B cell (primary cell): ENCODE results near the gene TMEM214. TPM values are rescaled to one million over a fixed set of nuclear protein-coding genes. Genes with fewer than 3 reads are reported as not detected.
A peak's percentile ranks its signal among the peaks of the same experiment; 100 is the strongest.

Experiments
- ATAC-seq: fragments of 200-7000 bp; cut with Tn5 transposase; one replicate; pipeline ENCODE4 v1.10.0; 2021; ENCODE audit warnings: low read depth, mild to moderate bottlenecking, moderate number of reproducible peaks, moderate library complexity
- CTCF ChIA-PET: fragments of 350-600 bp; sonication (Branson Sonifier 250); formaldehyde crosslinking; loops from one replicate; lab custom pipeline; 2021; ENCODE audit warnings: antibody characterized with exemption, inconsistent platforms; lab: Charles Lee
- POLR2A ChIA-PET: fragments of 350-600 bp; sonication (Branson Sonifier 250); formaldehyde crosslinking; loops from one replicate; lab custom pipeline; 2021; ENCODE audit warnings: antibody characterized with exemption; lab: Charles Lee
- DNase-seq: peaks from one replicate; pipeline ENCODE4 v3.0.0; 2013
- H2AFZ ChIP-seq: 2 replicates; pipeline ENCODE4 v1.6.1; 2012; ENCODE audit warnings: mild to moderate bottlenecking, low read depth, low read length; ENCODE audit not compliant: insufficient read depth, poor library complexity, severe bottlenecking
- H3K27ac ChIP-seq, 2 donors: 1 replicate in 1 of 2; 2 replicates in 1 of 2; pipeline ENCODE4 v1.5.1; 2012 to 2013; ENCODE audit warnings: low read length in 2 of 2, mild to moderate bottlenecking in 2 of 2, moderate library complexity in 1 of 2
- H3K27me3 ChIP-seq, 4 experiments: fragments of 200-600 bp in 1 of 4; sonication (generic) in 1 of 4; replicated peaks in 1 of 4; 1 replicate in 2 of 4; 2 replicates in 2 of 4; pipeline versions ENCODE4 v1.6.1 to v1.7.0; 2013 to 2016; ENCODE audit warnings: low read length in 3 of 4, mild to moderate bottlenecking in 2 of 4, mixed read lengths in 1 of 4, moderate library complexity in 1 of 4; ENCODE audit not compliant: insufficient read depth in 4 of 4, control insufficient read depth in 3 of 4; ENCODE audit errors: control extremely low read depth in 1 of 4
- H3K36me3 ChIP-seq, 2 experiments: replicated peaks in 1 of 2; 1 replicate in 1 of 2; 2 replicates in 1 of 2; pipeline versions ENCODE4 v1.6.1 to v1.7.1; 2013; ENCODE audit warnings: low read length in 1 of 2; ENCODE audit not compliant: insufficient read depth in 2 of 2, control insufficient read depth in 1 of 2; ENCODE audit errors: control extremely low read depth in 1 of 2, extremely low read depth in 1 of 2
- H3K4me1 ChIP-seq, 2 donors: fragments of 200-600 bp in 1 of 2; sonication (generic) in 1 of 2; 1 replicate in 1 of 2; 2 replicates in 1 of 2; pipeline versions ENCODE4 v1.5.1 to v1.6.1; 2013 to 2017; ENCODE audit warnings: low read length in 2 of 2; ENCODE audit not compliant: control insufficient read depth in 2 of 2, insufficient read depth in 2 of 2
- H3K4me2 ChIP-seq: replicated peaks from 2 replicates; pipeline ENCODE3; 2012; ENCODE audit warnings: mild to moderate bottlenecking, low read depth, low read length; ENCODE audit not compliant: poor library complexity, severe bottlenecking
- H3K4me3 ChIP-seq, 5 experiments: fragments of 200-600 bp in 1 of 5; sonication (generic) in 1 of 5; 1 replicate in 3 of 5; 2 replicates in 2 of 5; pipeline versions ENCODE4 v1.5.1 to v1.7.0; 2011 to 2016; ENCODE audit warnings: low read length in 4 of 5, mild to moderate bottlenecking in 4 of 5, low read depth in 2 of 5, control low read depth in 1 of 5, moderate library complexity in 1 of 5; ENCODE audit not compliant: insufficient read depth in 1 of 5; ENCODE audit errors: control extremely low read depth in 1 of 5, extremely low read depth in 1 of 5
- H3K79me2 ChIP-seq: fragments of 200-600 bp; sonication (generic); one replicate; pipeline ENCODE4 v1.6.0; 2016; ENCODE audit warnings: low read length; ENCODE audit not compliant: control insufficient read depth, insufficient read depth
- H3K9ac ChIP-seq: fragments of 200-600 bp; sonication (generic); 2 replicates; pipeline ENCODE4 v1.6.1; 2017; ENCODE audit warnings: mild to moderate bottlenecking, low read length, moderate library complexity
- H3K9me3 ChIP-seq, 3 donors: one replicate each; pipeline versions ENCODE4 v1.6.1 to v1.7.1; 2013; ENCODE audit warnings: low read length in 2 of 3; ENCODE audit not compliant: control insufficient read depth in 2 of 3, insufficient read depth in 1 of 3; ENCODE audit errors: control extremely low read depth in 1 of 3
- H4K20me1 ChIP-seq: 2 replicates; pipeline ENCODE4 v1.6.0; 2012; ENCODE audit warnings: mild to moderate bottlenecking, low read length; ENCODE audit not compliant: insufficient read depth, control insufficient read depth, poor library complexity, severe bottlenecking
- H3K27ac Mint-ChIP-seq: one replicate; pipeline ENCODE4 v1.8.0; 2021; ENCODE audit warnings: mixed read lengths
- H3K27me3 Mint-ChIP-seq: one replicate; pipeline ENCODE4 v1.8.0; 2021; ENCODE audit warnings: mixed read lengths
- H3K4me1 Mint-ChIP-seq: one replicate; pipeline ENCODE4 v1.8.0; 2021; ENCODE audit warnings: mixed read lengths
- H3K4me3 Mint-ChIP-seq: one replicate; pipeline ENCODE4 v1.8.0; 2021; ENCODE audit warnings: mixed read lengths
- H3K9me3 Mint-ChIP-seq: one replicate; pipeline ENCODE4 v1.8.0; 2022; ENCODE audit warnings: mixed read lengths; ENCODE audit not compliant: insufficient read depth
- CTCF ChIP-seq: fragments of 200-600 bp; IDR thresholded peaks from one replicate; pipeline ENCODE4 v1.8.0; 2022; ENCODE audit warnings: antibody characterized with exemption, mild to moderate bottlenecking
- EZH2 ChIP-seq: IDR thresholded peaks from 2 replicates; pipeline ENCODE4 v1.6.1; 2012; ENCODE audit warnings: borderline replicate concordance, low read depth, mild to moderate bottlenecking, moderate library complexity, low read length; ENCODE audit not compliant: insufficient read depth, poor library complexity, severe bottlenecking
- WGBS: methylation state at CpG from one replicate; pipeline ENCODE4 v1.1.5; 2013; ENCODE audit warnings: missing lambda C conversion rate; ENCODE audit not compliant: insufficient coverage; 5-methylcytosine and 5-hydroxymethylcytosine counted together
- intact Hi-C: fragments of 100-400 bp; cut with micrococcal nuclease; formaldehyde crosslinking; loops from one replicate; pipeline ENCODE4 v1.10.0; 2022
- polyA minus RNA-seq: library from RNA; depleted of rRNA, polyadenylated mRNA; stranded (reverse); fragments of >200 nt; gene quantifications from 2 replicates; pipeline ENCODE4 v1.2.3, GENCODE V29; 2012
- polyA plus RNA-seq: library from polyadenylated mRNA; depleted of rRNA; stranded (reverse); fragments of >200 nt; gene quantifications from 2 replicates; pipeline ENCODE4 v1.2.3, GENCODE V29; 2012
- total RNA-seq, 2 donors: library from RNA; stranded (reverse); fragments of 120-200 nt in 1 of 2; gene quantifications; 1 replicate in 1 of 2; 2 replicates in 1 of 2; pipeline versions ENCODE4 v1.2.3 to v1.2.4, GENCODE V29; 2013 to 2022

The TMEM214 gene
- total RNA-seq (91.1 and 97.0 TPM in 2 replicates), polyA plus RNA-seq (68.6 and 80.1 TPM in 2 replicates), polyA minus RNA-seq (40.6 and 58.2 TPM in 2 replicates)
- 18.2 TPM for total RNA-seq (2013)

- H3K4me3 Mint-ChIP-seq = peak within 1 kb of the TSS; percentile 95
- peak within 1 kb of the TSS; percentile 93 for H3K27ac Mint-ChIP-seq
- peak; percentile 98 for ATAC-seq
- Histone ChIP-seq H3K4me3 (peak within 1 kb of the TSS; percentile 64 to 93 (median 78)), H3K36me3 (peaks cover 1 to 28% of the 10 kb centered on the region in 2 experiments), H3K79me2 (peaks cover 44% of the 10 kb centered on the region), H3K9me3 (no peaks in the 10 kb centered on the region), H3K4me1 (peaks cover 16 to 23% of the 10 kb centered on the region in 2 donors), H2AFZ (peak within 1 kb of the TSS; percentile 93), H4K20me1 (peaks cover 35% of the 10 kb centered on the region), H3K27me3 (no peaks in the 10 kb centered on the region), H3K27ac (peak within 1 kb of the TSS; percentile 72 to 78), H3K9ac (peak within 1 kb of the TSS; percentile 78), H3K4me2 (peak within 1 kb of the TSS; percentile 79)
- under 1% methylated on average over 75 of the region's 76 CpGs for WGBS
- H3K4me1 Mint-ChIP-seq = peaks cover 29% of the 10 kb centered on the region
- no peaks in the 10 kb centered on the region for H3K27me3 Mint-ChIP-seq
- H3K9me3 Mint-ChIP-seq = no peaks in the 10 kb centered on the region
- intact Hi-C loops = loop anchor here (1.0 kb wide), 7 partner anchors 10 to 180 kb away; partner anchors contain the start of genes ATRAID, KHK, MAPRE3 and OST4
- peak; percentile 81 for DNase-seq
- TF ChIP-seq CTCF = no peak
- no peak for TF ChIP-seq EZH2
- ChIA-PET CTCF (interaction anchor here (0.8 to 4.9 kb wide), 4 partner anchors 18 to 247 kb away, joined by 3 to 21 read pairs (median 3); partner anchors contain the start of genes AGBL5 and OST4), POLR2A (interaction anchor here (0.6 to 2.4 kb wide), 2 partner anchors 18 to 55 kb away, joined by 5 to 12 read pairs; partner anchors contain the start of gene AGBL5)
Measured at GRCh38 chr2:27032495-27033252, at the start of gene TMEM214. TMEM214 (plus strand) TSS chr2:27032965; CDS start chr2:27033016, 51 bp downstream.

GRCh38 chr2:26983746-26984145 lies 49.0 kb upstream of the TMEM214 start:
- no peaks in the 10 kb centered on the region for H4K20me1 ChIP-seq
- no peak for TF ChIP-seq EZH2
- no peak for TF ChIP-seq CTCF
- H3K4me1 ChIP-seq = no peaks in the 10 kb centered on the region
- CTCF ChIA-PET = interaction anchor here (0.9 to 2.8 kb wide), 3 partner anchors 8 to 35 kb away, joined by 3 to 10 read pairs (median 3); no protein-coding TSS in a partner anchor
- Mint-ChIP-seq H3K4me3 (no peak overlapping the region), H3K27me3 (peaks cover 16% of the 10 kb centered on the region), H3K4me1 (no peaks in the 10 kb centered on the region), H3K9me3 (no peaks in the 10 kb centered on the region), H3K27ac (no peak overlapping the region)
- no peak overlapping the region for H2AFZ ChIP-seq
- H3K9ac ChIP-seq = no peak overlapping the region
- H3K9me3 ChIP-seq = no peaks in the 10 kb centered on the region
- H3K4me3 ChIP-seq = no peak overlapping the region
- H3K27me3 ChIP-seq = peaks cover 0 to 5% (median 1%) of the 10 kb centered on the region in 4 experiments
- no peak for DNase-seq
- H3K36me3 ChIP-seq = no peaks in the 10 kb centered on the region
- H3K27ac ChIP-seq = no peak overlapping the region
- no CpG with 5 or more reads among the region's 3 CpGs for WGBS
- POLR2A ChIA-PET = no interaction called here
- intact Hi-C loops = no loop called here
- no peak for ATAC-seq
- H3K79me2 ChIP-seq = no peaks in the 10 kb centered on the region
- no peak overlapping the region for H3K4me2 ChIP-seq
